ENCODE results near the gene ARMH4.

DNA sequence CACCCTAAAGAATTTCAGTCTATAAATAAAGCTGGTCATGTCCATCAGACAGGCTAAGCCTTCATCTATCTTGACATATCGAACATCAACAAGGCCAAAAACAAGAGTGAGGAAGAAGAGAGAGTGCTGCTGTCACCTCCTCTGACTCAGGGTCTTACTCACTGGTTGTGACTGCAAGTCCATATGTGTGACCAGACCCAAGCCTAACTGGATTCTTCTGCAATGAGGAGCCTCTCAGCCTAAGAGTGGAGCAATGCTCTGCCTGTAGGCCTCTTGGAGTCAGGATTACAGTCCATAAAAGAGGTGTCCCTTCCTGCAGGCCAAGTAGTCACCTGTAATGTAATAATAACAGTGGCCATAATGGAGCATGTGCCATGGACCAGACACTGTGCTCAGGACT lies 165.0 kb downstream of the ARMH4 start:
- TF ChIP-seq, protein P1, sequence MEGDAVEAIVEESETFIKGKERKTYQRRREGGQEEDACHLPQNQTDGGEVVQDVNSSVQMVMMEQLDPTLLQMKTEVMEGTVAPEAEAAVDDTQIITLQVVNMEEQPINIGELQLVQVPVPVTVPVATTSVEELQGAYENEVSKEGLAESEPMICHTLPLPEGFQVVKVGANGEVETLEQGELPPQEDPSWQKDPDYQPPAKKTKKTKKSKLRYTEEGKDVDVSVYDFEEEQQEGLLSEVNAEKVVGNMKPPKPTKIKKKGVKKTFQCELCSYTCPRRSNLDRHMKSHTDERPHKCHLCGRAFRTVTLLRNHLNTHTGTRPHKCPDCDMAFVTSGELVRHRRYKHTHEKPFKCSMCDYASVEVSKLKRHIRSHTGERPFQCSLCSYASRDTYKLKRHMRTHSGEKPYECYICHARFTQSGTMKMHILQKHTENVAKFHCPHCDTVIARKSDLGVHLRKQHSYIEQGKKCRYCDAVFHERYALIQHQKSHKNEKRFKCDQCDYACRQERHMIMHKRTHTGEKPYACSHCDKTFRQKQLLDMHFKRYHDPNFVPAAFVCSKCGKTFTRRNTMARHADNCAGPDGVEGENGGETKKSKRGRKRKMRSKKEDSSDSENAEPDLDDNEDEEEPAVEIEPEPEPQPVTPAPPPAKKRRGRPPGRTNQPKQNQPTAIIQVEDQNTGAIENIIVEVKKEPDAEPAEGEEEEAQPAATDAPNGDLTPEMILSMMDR (IDR thresholded peaks at IDR 0.05) = no peak
- TF ChIP-seq POLR2A (IDR thresholded peaks at IDR 0.05) = no peak
